Activated T-cell treated with anti-CD3 and anti-CD28 coated beads for 24 hours (primary cell): ENCODE measurements around the gene ZNF343.
"Not testable (repeated sequence)": the region's sequence is repeated elsewhere in the genome, so short reads cannot be mapped to it uniquely, and the experiment has no call there.

Experiments
- DNase-seq: peaks from one replicate; pipeline ENCODE4 v3.0.0-alpha.2; 2020; ENCODE audit warnings: low read depth

ZNF343 gene

DNA sequence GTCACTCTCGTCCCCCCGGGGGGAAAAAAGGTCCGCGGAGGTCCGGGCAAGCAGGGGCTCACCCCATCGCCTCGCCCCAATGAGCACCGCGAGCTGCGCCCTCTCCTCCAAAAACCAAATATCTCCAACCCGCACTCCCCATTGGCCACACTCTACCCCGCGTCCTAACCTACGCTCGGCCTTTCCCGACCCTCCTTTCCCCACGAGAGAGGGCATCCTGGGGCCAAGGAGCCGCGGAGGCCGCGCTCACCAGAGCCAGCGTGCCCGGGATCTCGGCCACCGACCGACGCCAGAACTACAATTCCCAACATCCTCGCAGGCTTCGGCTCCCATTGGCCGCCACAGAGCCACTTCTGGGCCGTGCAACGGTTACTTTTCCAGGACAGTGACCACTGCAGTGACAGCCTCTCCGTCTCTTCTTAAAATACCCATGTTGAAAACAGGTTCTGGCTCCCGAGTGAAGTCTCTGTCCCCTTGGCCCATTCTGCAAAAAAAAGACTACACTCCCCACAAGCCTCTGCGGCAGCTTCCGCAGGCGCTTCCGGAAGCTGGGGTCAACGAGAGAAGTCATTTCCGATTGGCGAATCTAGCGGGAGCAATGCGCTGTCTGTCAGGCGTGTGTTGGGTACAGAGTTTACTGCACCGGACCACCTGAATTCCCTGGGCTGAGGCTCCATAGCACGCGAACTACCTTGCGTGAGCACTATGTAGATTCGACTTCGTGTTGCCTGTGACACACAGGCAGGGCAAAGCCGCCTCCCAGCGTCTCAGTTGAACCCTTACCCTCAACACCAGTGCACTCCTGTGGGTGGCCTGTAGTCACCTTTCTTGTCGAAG lies at the start of gene ZNF343:
Gene ZNF343 (minus strand): TSS at position 285 of the 837 bp plus-strand sequence. CDS start 15,020 bp downstream, outside the sequence.
- peak; percentile 73 for DNase-seq

GRCh38 chr20:2557873-2558580 lies 49.3 kb upstream of the ZNF343 start:
- DNase-seq: no peak

GRCh38 chr20:2545594-2545993 lies 36.9 kb upstream of the ZNF343 start:
- DNase-seq: no peak

DNA sequence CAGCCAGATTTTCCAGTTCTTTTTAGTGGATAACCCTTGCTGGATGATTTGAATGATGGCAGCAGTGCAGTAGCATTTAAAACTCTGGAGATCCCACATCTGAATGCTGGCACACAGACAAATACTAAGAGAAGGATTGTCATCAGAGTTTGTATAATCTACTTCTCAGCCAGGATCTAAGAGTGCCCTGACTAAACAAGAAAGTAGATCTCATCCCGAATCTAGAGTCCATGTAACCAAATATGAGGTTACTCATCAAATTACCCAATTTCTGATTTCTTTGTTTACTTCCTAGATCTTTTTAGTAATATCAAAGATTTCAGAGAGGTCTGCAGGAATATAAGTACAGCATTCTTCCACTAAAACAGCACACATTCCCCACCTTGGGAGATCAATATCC lies 35.5 kb upstream of the ZNF343 start:
- no peak for DNase-seq

- no peak for DNase-seq
Observed at GRCh38 chr20:2542361-2542760, 33.6 kb upstream of the ZNF343 start.

DNA sequence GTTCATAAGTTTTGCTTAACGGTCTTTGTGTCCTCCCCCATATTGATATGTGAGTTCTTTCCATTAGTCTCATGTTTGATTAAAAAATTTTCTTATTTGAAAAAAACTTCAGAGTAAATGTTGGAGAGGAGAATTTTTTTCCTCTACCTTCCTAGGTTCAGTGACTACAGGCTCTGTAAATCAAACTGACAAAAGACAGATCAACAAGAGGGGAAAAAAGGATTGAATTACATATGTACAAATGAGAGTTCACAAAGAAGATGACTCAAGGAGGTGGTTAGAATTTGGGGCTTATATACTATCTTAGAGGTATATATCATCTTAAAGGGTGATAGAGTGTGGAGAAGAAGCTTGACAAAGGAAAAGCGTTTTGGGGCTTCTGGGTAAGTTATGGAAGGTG lies 33.2 kb upstream of the ZNF343 start:
- DNase-seq: no peak

- DNase-seq: no peak
Observed at GRCh38 chr20:2538931-2539720, 30.4 kb upstream of the ZNF343 start.

DNA sequence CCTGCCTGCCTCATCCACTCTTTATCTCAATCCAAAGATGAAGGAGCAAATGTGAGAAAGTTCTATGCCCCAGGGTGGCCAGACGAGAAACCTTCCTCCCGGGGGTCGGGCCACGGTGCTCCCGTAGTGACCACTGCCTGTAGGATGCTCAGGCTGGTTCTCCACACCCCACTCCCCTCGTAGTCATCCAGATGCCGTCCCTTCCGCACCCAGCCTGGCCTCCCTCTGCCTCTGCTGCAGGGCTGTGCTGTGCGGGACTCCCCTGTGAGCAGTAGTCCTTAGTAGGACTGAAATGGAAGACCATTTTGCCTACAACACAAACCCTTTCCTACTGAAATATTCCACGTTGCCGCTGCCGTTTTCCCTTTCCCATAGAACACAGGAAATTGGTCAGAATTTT lies 29.6 kb upstream of the ZNF343 start:
- no peak for DNase-seq

DNA sequence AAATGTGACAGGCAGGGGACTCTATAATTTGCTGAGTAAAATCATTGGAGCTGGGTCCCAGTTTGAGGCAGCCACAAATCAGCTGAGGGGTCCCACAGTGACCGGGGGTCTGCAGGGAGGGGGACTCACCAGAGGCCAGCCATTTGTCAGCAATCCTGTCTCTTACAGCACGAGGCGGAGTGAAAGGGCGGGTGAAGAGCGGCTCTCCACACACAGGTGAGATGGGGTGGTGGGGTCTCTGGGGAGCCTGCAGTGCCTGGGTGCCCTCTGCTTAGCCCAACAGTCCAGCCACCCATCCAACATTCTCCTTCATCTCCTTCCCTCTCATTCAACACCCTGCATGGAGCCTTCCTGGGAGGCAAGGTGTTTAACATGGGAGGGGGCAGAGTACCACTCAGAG lies 28.4 kb upstream of the ZNF343 start:
- no peak for DNase-seq

DNA sequence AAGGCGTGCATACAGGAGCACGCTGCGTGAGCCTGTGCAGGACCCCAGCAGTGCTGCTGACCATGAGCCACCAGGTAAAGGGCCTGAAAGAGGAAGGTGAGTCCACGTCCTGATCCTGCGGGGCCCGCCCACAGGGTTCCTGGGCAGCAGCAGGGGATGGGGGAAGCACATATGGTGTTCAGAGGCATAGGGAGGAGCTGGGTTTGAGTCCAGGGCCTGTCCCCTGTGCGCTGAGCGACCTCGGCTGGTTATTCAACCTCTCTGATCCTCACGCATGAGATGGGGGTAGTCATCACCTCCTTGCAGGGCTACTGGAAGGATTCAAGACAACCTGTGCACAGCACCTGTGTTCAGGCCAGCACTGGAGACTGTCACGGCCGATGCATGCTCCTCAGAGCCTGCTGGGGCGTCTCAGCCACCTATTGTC lies 27.9 kb upstream of the ZNF343 start, which contains the start of gene TMC2:
Gene TMC2 (plus strand): TSS at position 14 of the 427 bp plus-strand sequence. CDS start 49 bp downstream, at position 63.
- DNase-seq: no peak

GRCh38 chr20:2535711-2536559 lies 27.2 kb upstream of the ZNF343 start:
- DNase-seq: no peak

DNA sequence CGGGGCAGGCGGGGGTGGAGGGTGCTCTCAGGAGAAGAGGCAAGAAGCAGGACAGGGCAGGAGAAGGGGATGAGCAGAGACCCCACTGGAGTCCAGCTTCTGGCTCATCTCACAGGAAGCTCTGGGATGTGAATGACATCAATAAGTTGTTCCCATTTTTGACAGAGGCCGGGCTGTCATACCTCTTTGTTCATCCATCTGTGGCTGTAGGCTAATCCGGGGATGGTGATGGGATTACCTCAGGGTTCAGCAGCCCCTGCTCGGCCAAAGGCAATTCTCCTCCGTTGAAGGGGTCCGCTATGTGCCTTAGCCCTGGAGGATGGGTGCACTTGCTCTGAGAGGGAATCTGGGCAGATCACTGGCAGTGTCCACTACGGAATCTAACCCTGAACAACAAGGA lies 24.4 kb upstream of the ZNF343 start:
- no peak for DNase-seq

- DNase-seq: no peak
Observed at GRCh38 chr20:2528671-2529271, 20.1 kb upstream of the ZNF343 start.

- no peak for DNase-seq
Observed at GRCh38 chr20:2527762-2528161, 19.0 kb upstream of the ZNF343 start.

DNA sequence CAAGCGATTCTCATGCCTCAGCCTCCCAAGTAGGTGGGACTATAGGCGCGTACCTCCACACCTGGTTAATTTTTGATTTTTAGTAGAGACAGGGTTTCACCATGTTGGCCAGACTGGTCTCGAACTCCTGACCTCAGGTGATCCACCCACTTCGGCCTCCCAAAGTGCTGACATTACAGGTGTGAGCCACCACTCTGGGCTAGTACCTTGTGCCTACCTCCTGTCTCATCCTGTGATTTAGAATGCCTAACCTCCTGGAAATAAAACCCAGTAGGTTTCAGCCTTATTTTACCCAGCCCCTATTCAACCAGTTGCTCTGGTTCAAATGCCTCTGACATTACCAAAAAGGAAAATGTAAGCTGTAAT lies 17.5 kb upstream of the ZNF343 start:
- DNase-seq: not testable (repeated sequence)

DNA sequence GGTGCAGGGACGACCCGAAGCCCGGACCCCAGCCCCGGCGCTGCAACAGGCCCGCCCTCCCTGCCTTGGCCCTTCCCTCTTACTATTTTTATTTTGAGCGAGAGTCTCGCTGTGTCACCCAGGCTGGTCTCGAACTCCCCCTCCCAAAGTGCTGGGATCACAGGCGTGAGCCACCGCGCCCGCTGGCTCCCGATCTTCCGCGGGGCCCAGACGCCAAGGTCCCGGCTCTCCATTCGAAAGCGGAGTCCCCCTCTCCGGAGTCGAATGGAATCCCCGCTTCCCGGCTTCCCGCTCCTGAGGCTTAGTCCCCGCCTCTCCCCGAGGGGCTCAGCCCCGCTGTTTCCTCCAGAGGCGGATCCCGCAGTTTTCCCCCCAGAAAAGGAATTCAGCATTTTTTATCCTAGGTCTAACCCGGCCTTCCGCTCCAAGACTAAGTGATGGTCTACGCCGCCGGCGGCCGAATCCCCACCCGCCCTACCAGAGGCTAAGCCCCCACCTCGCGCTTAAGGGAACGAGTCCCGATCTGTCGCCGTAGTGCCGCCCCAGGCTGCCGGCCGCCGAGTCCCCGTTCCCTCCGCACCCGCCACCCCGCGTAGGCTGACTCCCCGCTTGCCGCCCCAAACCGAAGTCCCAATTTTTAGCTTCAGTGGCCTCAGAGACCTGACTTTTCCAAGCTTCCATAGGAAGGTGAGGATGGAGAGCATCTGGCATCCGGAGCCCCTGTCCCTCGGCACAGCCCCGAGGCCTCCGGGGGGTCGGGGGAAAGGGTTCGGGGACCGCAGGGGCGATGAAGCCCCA lies 16.2 kb upstream of the ZNF343 start:
- no peak for DNase-seq

GRCh38 chr20:2523919-2524708 lies 15.4 kb upstream of the ZNF343 start:
- peak; percentile 84 for DNase-seq

- not testable (repeated sequence) for DNase-seq
Observed at GRCh38 chr20:2522826-2523429, 14.2 kb upstream of the ZNF343 start.
